Lower leg skin (tissue), 4 donors: ENCODE measurements around the gene CDCA4. TPM values are rescaled to one million over a fixed set of nuclear protein-coding genes. Genes with fewer than 3 reads are reported as not detected.

Experiments
- DNase-seq, 2 donors: peaks; one replicate each; pipeline ENCODE4 v3.0.0-alpha.2; 2019; ENCODE audit warnings: low spot score in 2 of 2
- H3K4me3 ChIP-seq: fragments of 200-600 bp; sonication (generic); 2 replicates; pipeline ENCODE4 v1.5.1; 2017; ENCODE audit warnings: mild to moderate bottlenecking, low read depth; ENCODE audit not compliant: poor library complexity, severe bottlenecking
- CTCF ChIP-seq, 3 donors: fragments of 450-650 bp; IDR thresholded peaks; one replicate each; pipeline ENCODE4 v1.5.1; 2016; ENCODE audit warnings: antibody characterized with exemption in 3 of 3, mild to moderate bottlenecking in 3 of 3, moderate library complexity in 2 of 3
- POLR2A ChIP-seq, 2 donors: fragments of 450-650 bp; IDR thresholded peaks; one replicate each; pipeline ENCODE4 v1.6.1; 2016 to 2017; ENCODE audit warnings: antibody characterized with exemption in 2 of 2, mild to moderate bottlenecking in 1 of 2, moderate library complexity in 1 of 2
- WGBS, 2 donors: methylation state at CpG; one replicate each; pipeline ENCODE4 v1.1.5; 2018; 5-methylcytosine and 5-hydroxymethylcytosine counted together
- intact Hi-C: fragments of 100-400 bp; cut with DNase I; formaldehyde crosslinking; loops from one replicate; pipeline ENCODE4 v1.15.0; 2023; ENCODE audit warnings: low total_unique reads
- total RNA-seq, 4 donors: library from RNA; depleted of rRNA; stranded (reverse); fragments of >200 nt; gene quantifications; one replicate each; pipeline ENCODE4 v1.1.0, GENCODE V29; 2016

The CDCA4 gene
- total RNA-seq, 4 donors from 2014 or later = 39.3 to 45.7 (median 41.5) TPM

- DNase-seq = no peak
- intact Hi-C loops = no loop called here
- H3K4me3 ChIP-seq = no peak overlapping the region
- TF ChIP-seq POLR2A (IDR thresholded peaks at IDR 0.05) (no peak), CTCF (IDR thresholded peaks at IDR 0.05) (no peak)
- 53 to 74% methylated on average over 4 of the region's 4 CpGs for WGBS, 2 donors
These were observed 6.3 kb downstream of the CDCA4 start for GRCh38 chr14:105014631-105015030.

GRCh38 chr14:105014032-105014431, 6.9 kb downstream of the CDCA4 start:
- no peak for DNase-seq
- intact Hi-C loops = no loop called here
- H3K4me3 ChIP-seq = no peak overlapping the region
- 75 to 86% methylated on average over 9 of the region's 9 CpGs for WGBS, 2 donors
- TF ChIP-seq POLR2A (IDR thresholded peaks at IDR 0.05) (no peak), CTCF (IDR thresholded peaks at IDR 0.05) (no peak)

- no peak for DNase-seq
- no peak overlapping the region for H3K4me3 ChIP-seq
- intact Hi-C loops = no loop called here
- WGBS, 2 donors = 36 to 42% methylated on average over 8 of the region's 8 CpGs
- no peak for TF ChIP-seq POLR2A (IDR thresholded peaks at IDR 0.05)
- TF ChIP-seq CTCF (IDR thresholded peaks at IDR 0.05) = no peak
These were observed 7.6 kb downstream of the CDCA4 start for GRCh38 chr14:105013150-105013785.

- no peak overlapping the region for H3K4me3 ChIP-seq
- no peak for DNase-seq
- WGBS, 2 donors = 50 to 52% methylated on average over 23 of the region's 23 CpGs
- TF ChIP-seq CTCF (IDR thresholded peaks at IDR 0.05) (no peak), POLR2A (IDR thresholded peaks at IDR 0.05) (no peak)
- intact Hi-C loops = no loop called here
These were observed 8.5 kb downstream of the CDCA4 start for GRCh38 chr14:105012171-105012985.

- H3K4me3 ChIP-seq = no peak overlapping the region
- DNase-seq = no peak
- intact Hi-C loops = no loop called here
- WGBS, 2 donors = 82 to 86% methylated on average over 28 to 29 of the region's 29 CpGs
- TF ChIP-seq CTCF (IDR thresholded peaks at IDR 0.05) = no peak
These were observed 9.4 kb downstream of the CDCA4 start for GRCh38 chr14:105011312-105011990.
